Type B pancreatic cell (in vitro differentiated cells): ENCODE measurements around the gene KRI1. TPM values are rescaled to one million over a fixed set of nuclear protein-coding genes. Genes with fewer than 3 reads are reported as not detected.

Experiments used
- DNase-seq: peaks from one replicate; pipeline ENCODE4 v3.0.0; 2021; ENCODE audit warnings: mixed read lengths; ENCODE audit not compliant: unreplicated experiment; ENCODE audit errors: extremely low spot score
- H3K27ac Mint-ChIP-seq: 2 replicates; pipeline ENCODE4 v1.8.0; 2021; ENCODE audit warnings: mild to moderate bottlenecking, mixed read lengths
- H3K27me3 Mint-ChIP-seq: 2 replicates; pipeline ENCODE4 v1.8.0; 2021; ENCODE audit warnings: mixed read lengths
- H3K36me3 Mint-ChIP-seq: 2 replicates; pipeline ENCODE4 v1.8.0; 2021; ENCODE audit warnings: mixed read lengths
- H3K4me1 Mint-ChIP-seq: one replicate; pipeline ENCODE4 v1.8.0; 2021; ENCODE audit warnings: mixed read lengths; ENCODE audit not compliant: unreplicated experiment
- H3K4me3 Mint-ChIP-seq: 2 replicates; pipeline ENCODE4 v1.8.0; 2021; ENCODE audit warnings: mild to moderate bottlenecking, mixed read lengths
- H3K9me3 Mint-ChIP-seq: 2 replicates; pipeline ENCODE4 v1.8.0; 2021; ENCODE audit warnings: mixed read lengths
- total RNA-seq: library from RNA; stranded (reverse); gene quantifications from 2 replicates; pipeline ENCODE4 v1.2.1, GENCODE V29; 2021; ENCODE audit warnings: low replicate concordance
- TF ChIP-seq, protein P1 (sequence below): fragments of 200-600 bp; sonication (generic); conservative IDR thresholded peaks from 2 replicates; pipeline ENCODE4 v1.5.0; 2021; ENCODE audit warnings: antibody characterized with exemption, mild to moderate bottlenecking

The KRI1 gene
- total RNA-seq, 1 donor from 2014 or later, result 34.4 TPM

DNA sequence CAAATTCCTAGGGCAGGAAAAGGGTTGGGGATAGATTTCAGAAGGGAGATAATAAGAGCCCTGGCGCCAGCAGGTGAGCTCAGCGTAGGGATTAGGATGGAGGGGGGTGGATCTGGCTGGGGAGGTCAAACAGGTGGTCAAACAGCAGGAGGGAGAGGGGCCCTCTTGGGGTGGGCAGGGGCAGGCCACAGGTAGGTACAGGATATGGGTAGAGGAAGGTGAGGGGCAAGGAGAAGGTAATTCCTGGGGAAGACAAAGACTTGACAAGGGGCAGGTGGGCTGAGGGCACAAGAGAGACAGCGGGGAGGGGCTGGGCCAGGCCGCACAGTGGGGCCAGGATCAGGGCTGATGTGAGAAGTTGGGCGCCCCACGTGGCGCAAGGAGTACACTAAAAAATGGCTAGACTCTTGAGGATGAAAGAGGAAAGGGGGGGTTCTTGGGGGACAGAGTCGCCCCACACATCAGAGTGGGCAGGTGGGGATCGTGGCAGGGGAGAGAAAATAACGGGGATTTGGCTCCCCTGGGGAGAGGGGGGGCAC lies 713 bp downstream of the KRI1 start:
- peak overlapping the region; percentile 74 for H3K27ac Mint-ChIP-seq
- H3K4me1 Mint-ChIP-seq, result peaks cover 39% of the 10 kb centered on the region
- no peaks in the 10 kb centered on the region for H3K36me3 Mint-ChIP-seq
- TF ChIP-seq, protein P1, sequence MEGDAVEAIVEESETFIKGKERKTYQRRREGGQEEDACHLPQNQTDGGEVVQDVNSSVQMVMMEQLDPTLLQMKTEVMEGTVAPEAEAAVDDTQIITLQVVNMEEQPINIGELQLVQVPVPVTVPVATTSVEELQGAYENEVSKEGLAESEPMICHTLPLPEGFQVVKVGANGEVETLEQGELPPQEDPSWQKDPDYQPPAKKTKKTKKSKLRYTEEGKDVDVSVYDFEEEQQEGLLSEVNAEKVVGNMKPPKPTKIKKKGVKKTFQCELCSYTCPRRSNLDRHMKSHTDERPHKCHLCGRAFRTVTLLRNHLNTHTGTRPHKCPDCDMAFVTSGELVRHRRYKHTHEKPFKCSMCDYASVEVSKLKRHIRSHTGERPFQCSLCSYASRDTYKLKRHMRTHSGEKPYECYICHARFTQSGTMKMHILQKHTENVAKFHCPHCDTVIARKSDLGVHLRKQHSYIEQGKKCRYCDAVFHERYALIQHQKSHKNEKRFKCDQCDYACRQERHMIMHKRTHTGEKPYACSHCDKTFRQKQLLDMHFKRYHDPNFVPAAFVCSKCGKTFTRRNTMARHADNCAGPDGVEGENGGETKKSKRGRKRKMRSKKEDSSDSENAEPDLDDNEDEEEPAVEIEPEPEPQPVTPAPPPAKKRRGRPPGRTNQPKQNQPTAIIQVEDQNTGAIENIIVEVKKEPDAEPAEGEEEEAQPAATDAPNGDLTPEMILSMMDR, result no peak
- peak overlapping the region; percentile 97 for H3K4me3 Mint-ChIP-seq
- no peaks in the 10 kb centered on the region for H3K9me3 Mint-ChIP-seq
- DNase-seq, result no peak
- H3K27me3 Mint-ChIP-seq, result no peaks in the 10 kb centered on the region

DNA sequence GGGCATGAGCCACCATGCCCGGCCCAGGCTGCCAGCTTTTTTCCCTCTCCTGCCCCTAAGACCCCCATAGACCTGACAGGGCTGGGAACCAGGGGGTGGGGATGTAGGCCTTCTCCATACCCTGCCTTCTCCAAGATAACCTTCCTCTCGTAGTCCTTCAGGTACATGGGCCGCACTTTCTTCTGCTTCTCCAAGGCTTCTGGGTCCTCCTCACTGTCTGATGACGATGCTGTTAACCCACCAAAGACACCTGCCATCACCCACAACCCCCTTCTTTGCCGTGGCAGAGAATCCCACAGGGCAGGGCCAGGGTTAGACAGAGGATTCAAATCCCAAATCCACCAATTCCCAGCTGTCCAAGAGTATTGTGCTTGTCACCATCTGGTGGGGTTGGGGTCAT lies 3.2 kb downstream of the KRI1 start:
- H3K9me3 Mint-ChIP-seq, result no peaks in the 10 kb centered on the region
- H3K4me1 Mint-ChIP-seq, result peaks cover 25% of the 10 kb centered on the region
- TF ChIP-seq, protein P1, result no peak
- no peak overlapping the region for H3K4me3 Mint-ChIP-seq
- no peak for DNase-seq
- no peaks in the 10 kb centered on the region for H3K27me3 Mint-ChIP-seq
- H3K36me3 Mint-ChIP-seq, result no peaks in the 10 kb centered on the region
- H3K27ac Mint-ChIP-seq, result no peak overlapping the region

- peaks cover 8% of the 10 kb centered on the region for H3K4me1 Mint-ChIP-seq
- H3K9me3 Mint-ChIP-seq, result no peaks in the 10 kb centered on the region
- no peak overlapping the region for H3K27ac Mint-ChIP-seq
- TF ChIP-seq, protein P1, result no peak
- H3K36me3 Mint-ChIP-seq, result no peaks in the 10 kb centered on the region
- H3K27me3 Mint-ChIP-seq, result no peaks in the 10 kb centered on the region
- no peak for DNase-seq
- no peak overlapping the region for H3K4me3 Mint-ChIP-seq
These were observed 5.7 kb downstream of the KRI1 start for GRCh38 chr19:10560154-10560553.

DNA sequence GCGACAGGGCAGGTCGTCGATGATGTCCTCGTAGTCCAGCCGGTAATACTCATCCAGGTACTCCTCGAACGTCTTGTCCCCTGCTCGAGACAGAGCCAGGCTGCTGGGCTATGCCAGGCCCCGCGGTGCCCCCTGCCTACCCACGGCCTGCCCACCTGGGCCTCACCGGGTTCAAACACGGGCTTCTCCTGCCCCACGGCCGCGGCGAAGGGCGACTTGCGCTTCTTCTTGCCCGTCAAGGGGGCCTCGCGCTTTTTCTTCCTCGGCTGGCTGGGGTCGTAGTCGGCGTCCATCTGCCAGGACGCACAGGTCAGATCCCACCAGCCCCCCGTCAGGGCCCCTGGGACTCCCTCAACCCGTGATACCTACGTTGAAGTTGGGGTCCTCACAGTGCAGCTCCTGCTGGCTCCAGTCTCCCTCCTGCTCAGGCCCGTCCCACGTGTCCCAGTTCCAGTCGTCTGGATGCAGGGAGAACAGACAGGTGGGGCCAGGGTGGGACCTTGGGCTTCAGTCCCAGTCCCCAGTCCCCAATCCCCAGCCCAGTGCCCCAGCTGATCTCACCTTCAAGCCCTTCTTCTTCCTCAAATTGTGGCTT lies 8.1 kb downstream of the KRI1 start:
- Mint-ChIP-seq H3K4me1 (no peaks in the 10 kb centered on the region), H3K36me3 (no peaks in the 10 kb centered on the region), H3K27ac (no peak overlapping the region), H3K9me3 (no peaks in the 10 kb centered on the region), H3K4me3 (no peak overlapping the region), H3K27me3 (no peaks in the 10 kb centered on the region)
- no peak for DNase-seq
- TF ChIP-seq, protein P1, result no peak

DNA sequence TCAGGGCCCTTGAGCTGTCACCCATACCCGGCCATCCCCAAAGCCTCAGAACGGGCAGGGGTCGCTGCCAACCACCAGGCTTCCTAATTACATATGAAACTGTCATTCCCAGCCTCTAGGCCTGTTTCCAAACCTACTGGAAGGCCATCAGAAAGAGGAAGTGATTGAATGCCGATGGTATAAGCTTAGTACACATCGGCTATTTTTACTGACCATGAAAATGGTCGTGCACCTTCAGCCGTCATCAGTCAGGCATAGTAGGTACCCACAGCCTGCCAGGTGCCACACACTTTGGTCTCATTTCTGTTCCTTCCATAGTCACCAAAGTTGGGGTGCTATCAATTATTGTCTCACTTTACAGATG lies 10.2 kb downstream of the KRI1 start:
- Mint-ChIP-seq H3K36me3 (no peaks in the 10 kb centered on the region), H3K4me3 (no peak overlapping the region), H3K9me3 (no peaks in the 10 kb centered on the region), H3K27ac (no peak overlapping the region), H3K4me1 (no peaks in the 10 kb centered on the region), H3K27me3 (no peaks in the 10 kb centered on the region)
- TF ChIP-seq, protein P1, result no peak
- DNase-seq, result no peak
